ENCODE results near the gene SLC11A2. TPM values are rescaled to one million over a fixed set of nuclear protein-coding genes. Genes with fewer than 3 reads are reported as not detected.
"Not testable (repeated sequence)": the region's sequence is repeated elsewhere in the genome, so short reads cannot be mapped to it uniquely, and the experiment has no call there.

Gene SLC11A2
- total RNA-seq, 2 donors from 2014 or later: 61.8 to 64.5 TPM

- TF ChIP-seq, protein P1, sequence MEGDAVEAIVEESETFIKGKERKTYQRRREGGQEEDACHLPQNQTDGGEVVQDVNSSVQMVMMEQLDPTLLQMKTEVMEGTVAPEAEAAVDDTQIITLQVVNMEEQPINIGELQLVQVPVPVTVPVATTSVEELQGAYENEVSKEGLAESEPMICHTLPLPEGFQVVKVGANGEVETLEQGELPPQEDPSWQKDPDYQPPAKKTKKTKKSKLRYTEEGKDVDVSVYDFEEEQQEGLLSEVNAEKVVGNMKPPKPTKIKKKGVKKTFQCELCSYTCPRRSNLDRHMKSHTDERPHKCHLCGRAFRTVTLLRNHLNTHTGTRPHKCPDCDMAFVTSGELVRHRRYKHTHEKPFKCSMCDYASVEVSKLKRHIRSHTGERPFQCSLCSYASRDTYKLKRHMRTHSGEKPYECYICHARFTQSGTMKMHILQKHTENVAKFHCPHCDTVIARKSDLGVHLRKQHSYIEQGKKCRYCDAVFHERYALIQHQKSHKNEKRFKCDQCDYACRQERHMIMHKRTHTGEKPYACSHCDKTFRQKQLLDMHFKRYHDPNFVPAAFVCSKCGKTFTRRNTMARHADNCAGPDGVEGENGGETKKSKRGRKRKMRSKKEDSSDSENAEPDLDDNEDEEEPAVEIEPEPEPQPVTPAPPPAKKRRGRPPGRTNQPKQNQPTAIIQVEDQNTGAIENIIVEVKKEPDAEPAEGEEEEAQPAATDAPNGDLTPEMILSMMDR (IDR thresholded peaks at IDR 0.05): no peak
- TF ChIP-seq POLR2AphosphoS5 (IDR thresholded peaks at IDR 0.05) (no peak), POLR2A (IDR thresholded peaks at IDR 0.05) (no peak)
- DNase-seq (ENCODE audit: low spot score): no peak
- no peaks in the 10 kb centered on the region for H3K27me3 ChIP-seq (replicated peaks; ENCODE audit: insufficient read depth)
- WGBS: 96% methylated on average over 2 of the region's 2 CpGs
- no peak overlapping the region for H3K27ac ChIP-seq
- peaks cover 3% of the 10 kb centered on the region for H3K4me1 ChIP-seq (replicated peaks)
- H3K9me3 ChIP-seq: no peaks in the 10 kb centered on the region
- intact Hi-C loops (cut with DNase I): no loop called here
- no peak overlapping the region for H3K4me3 ChIP-seq
- no peaks in the 10 kb centered on the region for H3K36me3 ChIP-seq
Observed at GRCh38 chr12:51018956-51019355, 7.2 kb downstream of the SLC11A2 start.

DNA sequence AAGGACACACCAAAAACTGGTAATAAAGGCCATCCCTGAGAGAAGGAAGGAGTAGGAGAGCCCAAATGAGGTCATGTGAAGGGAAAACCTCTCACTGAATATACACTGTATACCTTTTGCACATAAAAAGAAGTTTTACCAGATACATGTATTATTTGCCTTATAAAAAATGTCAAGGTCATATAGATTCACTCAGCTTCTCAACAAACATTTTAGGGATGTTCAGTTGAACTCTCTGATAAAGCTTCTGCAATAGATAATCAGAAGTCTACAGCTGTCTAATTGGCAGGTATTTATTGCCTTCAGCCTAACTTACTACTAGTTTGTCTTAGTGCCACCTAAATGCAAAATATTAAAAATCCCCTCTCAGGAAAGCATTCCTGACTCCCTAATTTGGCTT, 8.7 kb downstream of the SLC11A2 start:
- intact Hi-C loops (cut with DNase I): no loop called here

DNA sequence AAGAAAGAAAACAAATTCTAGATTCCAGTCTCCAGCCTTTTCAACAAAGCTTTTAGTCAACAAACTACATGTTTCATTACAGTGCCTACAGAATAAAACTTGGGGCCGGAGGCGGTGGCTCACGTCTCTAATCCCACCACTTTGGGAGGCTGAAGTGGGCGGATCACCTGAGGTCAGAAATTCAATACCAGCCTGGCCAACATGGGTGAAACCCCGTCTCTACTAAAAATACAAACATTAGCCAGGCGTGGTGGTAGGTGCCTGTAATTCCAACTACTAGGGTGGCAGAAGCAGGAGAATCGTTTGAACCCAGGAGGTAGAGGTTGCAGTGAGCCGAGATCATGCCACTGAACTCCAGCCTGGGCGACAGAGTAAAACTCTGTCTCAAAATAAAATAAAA, 11.7 kb downstream of the SLC11A2 start:
- H3K27ac ChIP-seq; H3K4me3 ChIP-seq; H3K4me1 ChIP-seq (replicated peaks); intact Hi-C loops (cut with DNase I); DNase-seq (ENCODE audit: low spot score); H3K27me3 ChIP-seq (replicated peaks; ENCODE audit: insufficient read depth); H3K9me3 ChIP-seq; H3K36me3 ChIP-seq: not testable (repeated sequence)
- 79% methylated on average over 9 of the region's 9 CpGs for WGBS

More for the DNA sequence above, 8.7 kb downstream of the SLC11A2 start:
- Histone ChIP-seq H3K9me3 (no peaks in the 10 kb centered on the region), H3K4me3 (no peak overlapping the region), H3K4me1 (replicated peaks) (no peaks in the 10 kb centered on the region), H3K27ac (no peak overlapping the region), H3K36me3 (no peaks in the 10 kb centered on the region), H3K27me3 (replicated peaks; ENCODE audit: insufficient read depth) (no peaks in the 10 kb centered on the region)
- TF ChIP-seq, protein P1 (IDR thresholded peaks at IDR 0.05): no peak
- TF ChIP-seq POLR2AphosphoS5 (IDR thresholded peaks at IDR 0.05): no peak
- TF ChIP-seq POLR2A (IDR thresholded peaks at IDR 0.05): no peak
- DNase-seq (ENCODE audit: low spot score): no peak

DNA sequence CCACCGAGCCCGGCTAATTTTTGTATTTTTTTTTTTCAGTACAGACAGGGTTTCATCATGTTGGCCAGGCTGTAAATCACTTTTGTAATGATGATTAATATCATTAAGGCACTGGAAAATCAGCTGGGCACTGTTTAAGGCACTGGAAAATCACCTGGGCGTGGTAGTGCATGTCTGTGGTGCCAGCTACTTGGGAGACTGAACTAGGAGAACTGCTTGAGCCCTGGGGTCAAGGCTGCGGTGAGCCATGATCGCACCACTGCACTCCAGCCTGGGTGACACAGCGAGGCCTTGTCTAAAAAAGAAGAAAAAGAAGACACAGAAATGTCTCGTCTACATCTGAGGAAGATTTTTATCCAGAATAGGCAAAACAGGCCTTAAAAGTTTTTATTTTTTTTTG, 12.7 kb downstream of the SLC11A2 start:
- 97% methylated on average over 7 of the region's 7 CpGs for WGBS
- no peaks in the 10 kb centered on the region for H3K9me3 ChIP-seq
- no peaks in the 10 kb centered on the region for H3K4me1 ChIP-seq (replicated peaks)
- H3K27ac ChIP-seq: no peak overlapping the region
- H3K27me3 ChIP-seq (replicated peaks; ENCODE audit: insufficient read depth): no peaks in the 10 kb centered on the region
- intact Hi-C loops (cut with DNase I): no loop called here
- H3K36me3 ChIP-seq: no peaks in the 10 kb centered on the region
- no peak overlapping the region for H3K4me3 ChIP-seq
- TF ChIP-seq POLR2A (IDR thresholded peaks at IDR 0.05) (no peak), POLR2AphosphoS5 (IDR thresholded peaks at IDR 0.05) (no peak)
- TF ChIP-seq, protein P1 (IDR thresholded peaks at IDR 0.05): no peak
- DNase-seq (ENCODE audit: low spot score): no peak

DNA sequence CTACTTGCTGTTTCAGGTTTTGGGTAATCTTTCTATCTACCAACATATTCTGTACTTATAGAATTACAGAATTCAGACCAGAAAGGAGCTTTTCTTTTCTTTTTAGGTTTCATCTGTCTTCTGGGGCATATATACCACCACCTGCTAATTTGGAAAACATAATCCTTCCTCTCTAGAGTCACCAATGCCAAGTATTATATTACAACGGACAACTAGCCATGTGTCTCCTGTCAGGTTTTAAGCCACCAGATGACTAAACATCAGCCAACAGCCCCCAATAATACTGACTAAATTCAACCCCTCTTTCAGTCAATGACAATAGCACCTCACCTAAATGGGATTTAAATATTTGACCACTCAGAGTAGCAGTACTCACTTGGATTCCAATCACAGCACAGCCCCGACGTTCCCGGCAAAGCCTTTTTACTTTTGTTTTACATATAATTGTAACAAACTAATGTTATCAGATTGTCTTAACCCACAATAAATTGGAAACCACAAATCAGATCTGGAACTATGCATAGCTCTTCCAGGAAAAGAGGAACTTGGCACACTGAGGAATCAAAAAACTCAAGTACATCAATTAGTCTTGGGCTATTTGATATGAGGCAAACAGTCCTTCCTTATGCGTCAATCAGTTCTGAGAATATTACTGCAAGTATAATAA, 13.5 kb downstream of the SLC11A2 start:
- no peak for DNase-seq (ENCODE audit: low spot score)
- Histone ChIP-seq H3K36me3 (no peaks in the 10 kb centered on the region), H3K9me3 (no peaks in the 10 kb centered on the region), H3K4me3 (no peak overlapping the region), H3K4me1 (replicated peaks) (no peaks in the 10 kb centered on the region), H3K27me3 (replicated peaks; ENCODE audit: insufficient read depth) (no peaks in the 10 kb centered on the region), H3K27ac (no peak overlapping the region)
- TF ChIP-seq, protein P1 (IDR thresholded peaks at IDR 0.05): no peak
- TF ChIP-seq POLR2AphosphoS5 (IDR thresholded peaks at IDR 0.05): peak; percentile 21
- intact Hi-C loops (cut with DNase I): no loop called here
- 32% methylated on average over 5 of the region's 5 CpGs for WGBS
